Mesendoderm (in vitro differentiated cells): ENCODE measurements around the gene MESP1. TPM values are rescaled to one million over a fixed set of nuclear protein-coding genes. Genes with fewer than 3 reads are reported as not detected.

Experiments used
- DNase-seq: peaks from one replicate; pipeline ENCODE4 v3.0.0; 2013
- H2AK5ac ChIP-seq: 2 replicates; pipeline ENCODE4 v1.6.1; 2013; ENCODE audit warnings: low read length, inconsistent platforms
- H2BK120ac ChIP-seq: 2 replicates; pipeline ENCODE4 v1.6.1; 2013; ENCODE audit warnings: low read depth, mild to moderate bottlenecking, low read length, moderate library complexity, mixed read lengths
- H2BK15ac ChIP-seq: replicated peaks from 2 replicates; pipeline ENCODE4 v1.6.1; 2013; ENCODE audit warnings: low read depth, mild to moderate bottlenecking, moderate library complexity
- H2BK5ac ChIP-seq: 2 replicates; pipeline ENCODE4 v1.6.1; 2013; ENCODE audit warnings: low read length, inconsistent platforms
- H3K18ac ChIP-seq: 2 replicates; pipeline ENCODE4 v1.6.1; 2013; ENCODE audit warnings: mild to moderate bottlenecking, low read length, mixed read lengths
- H3K23ac ChIP-seq: one replicate; pipeline ENCODE4 v1.6.1; 2013; ENCODE audit warnings: low read length
- H3K27ac ChIP-seq: 2 replicates; pipeline ENCODE4 v1.5.1; 2013; ENCODE audit warnings: low read depth, mild to moderate bottlenecking, inconsistent platforms, low read length, moderate library complexity
- H3K27me3 ChIP-seq: 2 replicates; pipeline ENCODE4 v1.6.1; 2013; ENCODE audit warnings: low read length, control low read depth, mild to moderate bottlenecking, inconsistent platforms; ENCODE audit not compliant: insufficient read depth, poor library complexity
- H3K36me3 ChIP-seq: 2 replicates; pipeline ENCODE4 v1.6.1; 2013; ENCODE audit warnings: low read length, inconsistent platforms; ENCODE audit not compliant: control insufficient read depth, insufficient read depth
- H3K4ac ChIP-seq: one replicate; pipeline ENCODE4 v1.6.1; 2013; ENCODE audit warnings: low read depth, mild to moderate bottlenecking, low read length, moderate library complexity
- H3K4me1 ChIP-seq: 2 replicates; pipeline ENCODE4 v1.6.1; 2013; ENCODE audit warnings: low read depth, low read length, inconsistent platforms; ENCODE audit not compliant: control insufficient read depth
- H3K4me2 ChIP-seq: 2 replicates; pipeline ENCODE4 v1.6.1; 2013; ENCODE audit warnings: low read length
- H3K4me3 ChIP-seq: 2 replicates; pipeline ENCODE4 v1.5.1; 2013; ENCODE audit warnings: mild to moderate bottlenecking, low read length
- H3K56ac ChIP-seq: one replicate; pipeline ENCODE4 v1.6.1; 2013; ENCODE audit warnings: low read length
- H3K79me1 ChIP-seq: 2 replicates; pipeline ENCODE4 v1.6.1; 2013; ENCODE audit warnings: low read length, inconsistent platforms
- H3K79me2 ChIP-seq: 2 replicates; pipeline ENCODE4 v1.6.1; 2013; ENCODE audit warnings: mild to moderate bottlenecking, low read length; ENCODE audit not compliant: control insufficient read depth, insufficient read depth
- H3K9ac ChIP-seq: 2 replicates; pipeline ENCODE4 v1.6.1; 2013; ENCODE audit warnings: low read length, inconsistent platforms
- H4K5ac ChIP-seq: one replicate; pipeline ENCODE4 v1.6.1; 2013; ENCODE audit warnings: low read length
- H4K8ac ChIP-seq: one replicate; pipeline ENCODE4 v1.6.1; 2013; ENCODE audit warnings: low read depth, mild to moderate bottlenecking, control low read depth, low read length, moderate library complexity
- WGBS: extraction: QIAGEN DNeasy Blood & Tissue Kit; methylation state at CpG from one replicate; pipeline ENCODE4 v1.1.7; 2013; ENCODE audit warnings: low lambda C conversion rate, missing lambda C conversion rate; ENCODE audit not compliant: insufficient coverage; ENCODE audit errors: extremely low coverage; 5-methylcytosine and 5-hydroxymethylcytosine counted together
- polyA plus RNA-seq, 2 experiments: library from polyadenylated mRNA; stranded (reverse); fragments of 200-250 nt; gene quantifications; one replicate each; pipeline ENCODE4 v1.2.3, GENCODE V29; 2013

MESP1 gene
- polyA plus RNA-seq (2013, experiment 1 of 2) = 0.65 TPM
- 0.43 TPM for polyA plus RNA-seq (2013, experiment 2 of 2)

- Histone ChIP-seq H3K4me3 (peak within 1 kb of the TSS; percentile 53), H3K4me1 (peaks cover 11% of the 10 kb centered on the region), H3K56ac (peak within 1 kb of the TSS; percentile 95), H2BK5ac (peak within 1 kb of the TSS; percentile 38), H4K8ac (no peak within 1 kb of the TSS), H2BK120ac (no peak within 1 kb of the TSS), H3K4me2 (peak within 1 kb of the TSS; percentile 77), H3K9ac (peak within 1 kb of the TSS; percentile 88), H3K79me1 (peaks cover 2% of the 10 kb centered on the region), H4K5ac (no peak within 1 kb of the TSS), H2AK5ac (peak within 1 kb of the TSS; percentile 3), H2BK15ac (no peak within 1 kb of the TSS), H3K23ac (peak within 1 kb of the TSS; percentile 83), H3K18ac (peak within 1 kb of the TSS; percentile 53), H3K79me2 (peaks cover 13% of the 10 kb centered on the region), H3K27ac (no peak within 1 kb of the TSS), H3K36me3 (no peaks in the 10 kb centered on the region), H3K27me3 (peaks cover 8% of the 10 kb centered on the region), H3K4ac (peak within 1 kb of the TSS; percentile 24)
- WGBS = no CpG with 5 or more reads among the region's 114 CpGs
- peak; percentile 95 for DNase-seq
Measured at GRCh38 chr15:89750560-89751542, at the start of gene MESP1. MESP1 (minus strand) TSS chr15:89751249; CDS start chr15:89751231, 18 bp downstream.

DNA sequence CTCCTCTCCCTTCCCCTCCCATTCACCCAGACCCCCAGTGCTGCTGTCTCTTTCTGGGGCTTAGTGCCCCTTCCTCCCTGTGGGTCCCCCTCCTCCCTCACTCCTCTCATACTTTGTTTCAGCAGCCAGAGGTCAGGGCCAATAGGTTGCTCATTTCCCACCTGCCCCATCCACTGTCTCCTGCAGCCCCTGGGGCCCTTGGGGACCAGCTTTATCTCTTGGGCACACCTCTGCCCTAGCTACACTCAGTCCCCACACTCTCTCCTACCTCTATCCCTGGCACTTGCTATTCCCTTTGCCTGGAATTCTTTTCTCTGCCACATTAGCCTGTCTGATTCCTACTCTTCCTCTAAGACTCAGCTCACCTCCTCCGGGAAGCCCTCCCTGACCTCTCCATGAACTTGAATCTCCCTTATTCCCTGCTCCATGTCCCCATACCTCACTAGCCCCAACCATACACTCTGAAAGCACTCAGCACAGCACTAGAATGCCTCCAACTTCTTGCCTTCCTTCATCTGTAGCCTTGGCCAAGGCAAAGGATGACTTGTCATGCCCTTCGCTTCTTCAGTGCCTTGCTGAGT lies 49.0 kb upstream of the MESP1 start:
- Histone ChIP-seq H3K4me2 (no peak overlapping the region), H3K79me2 (no peaks in the 10 kb centered on the region)
- no CpG with 5 or more reads among the region's 2 CpGs for WGBS

GRCh38 chr15:89799011-89799911 lies 48.2 kb upstream of the MESP1 start:
- Histone ChIP-seq H3K9ac (no peak overlapping the region), H3K18ac (no peak overlapping the region), H2BK15ac (no peak overlapping the region), H2BK120ac (no peak overlapping the region), H3K4me1 (no peaks in the 10 kb centered on the region), H3K4ac (no peak overlapping the region), H3K23ac (no peak overlapping the region), H2BK5ac (no peak overlapping the region), H3K79me1 (no peaks in the 10 kb centered on the region), H3K79me2 (no peaks in the 10 kb centered on the region), H4K5ac (no peak overlapping the region), H4K8ac (no peak overlapping the region), H3K4me2 (no peak overlapping the region), H3K27me3 (no peaks in the 10 kb centered on the region), H2AK5ac (no peak overlapping the region), H3K4me3 (no peak overlapping the region), H3K56ac (no peak overlapping the region), H3K27ac (no peak overlapping the region), H3K36me3 (no peaks in the 10 kb centered on the region)
- DNase-seq = no peak
- WGBS = no CpG with 5 or more reads among the region's 20 CpGs

More for the DNA sequence above, 49.0 kb upstream of the MESP1 start:
- Histone ChIP-seq H2AK5ac (no peak overlapping the region), H3K9ac (no peak overlapping the region), H2BK15ac (no peak overlapping the region), H2BK5ac (no peak overlapping the region), H3K4me1 (no peaks in the 10 kb centered on the region), H3K18ac (no peak overlapping the region), H4K8ac (no peak overlapping the region), H3K79me1 (no peaks in the 10 kb centered on the region), H4K5ac (no peak overlapping the region), H2BK120ac (no peak overlapping the region), H3K27me3 (no peaks in the 10 kb centered on the region), H3K4me3 (no peak overlapping the region), H3K4ac (no peak overlapping the region), H3K27ac (no peak overlapping the region), H3K36me3 (no peaks in the 10 kb centered on the region), H3K56ac (no peak overlapping the region), H3K23ac (no peak overlapping the region)
- no peak for DNase-seq

- no peak overlapping the region for H3K56ac ChIP-seq
- H4K5ac ChIP-seq = no peak overlapping the region
- H2BK120ac ChIP-seq = no peak overlapping the region
- H2BK5ac ChIP-seq = no peak overlapping the region
- H3K4me1 ChIP-seq = no peaks in the 10 kb centered on the region
- no peak overlapping the region for H3K27ac ChIP-seq
- WGBS = no CpG with 5 or more reads among the region's 4 CpGs
- H2BK15ac ChIP-seq = no peak overlapping the region
- no peaks in the 10 kb centered on the region for H3K79me1 ChIP-seq
- no peak overlapping the region for H3K23ac ChIP-seq
- no peak overlapping the region for H4K8ac ChIP-seq
- H3K27me3 ChIP-seq = no peaks in the 10 kb centered on the region
- no peaks in the 10 kb centered on the region for H3K79me2 ChIP-seq
- no peak overlapping the region for H3K18ac ChIP-seq
- no peak overlapping the region for H3K4me2 ChIP-seq
- no peaks in the 10 kb centered on the region for H3K36me3 ChIP-seq
- H3K4ac ChIP-seq = no peak overlapping the region
- no peak overlapping the region for H3K9ac ChIP-seq
- no peak overlapping the region for H3K4me3 ChIP-seq
- H2AK5ac ChIP-seq = no peak overlapping the region
- DNase-seq = no peak
Measured at GRCh38 chr15:89797678-89798201, 46.7 kb upstream of the MESP1 start.

- Histone ChIP-seq H3K27ac (no peak overlapping the region), H2BK15ac (no peak overlapping the region), H3K4me2 (no peak overlapping the region), H4K8ac (no peak overlapping the region), H3K4me1 (no peaks in the 10 kb centered on the region), H3K4me3 (no peak overlapping the region), H3K79me2 (no peaks in the 10 kb centered on the region), H3K56ac (no peak overlapping the region), H3K4ac (no peak overlapping the region), H3K27me3 (no peaks in the 10 kb centered on the region), H3K79me1 (no peaks in the 10 kb centered on the region), H3K36me3 (no peaks in the 10 kb centered on the region), H2BK120ac (no peak overlapping the region), H2AK5ac (no peak overlapping the region), H2BK5ac (no peak overlapping the region), H4K5ac (no peak overlapping the region), H3K18ac (no peak overlapping the region), H3K23ac (no peak overlapping the region), H3K9ac (no peak overlapping the region)
- no peak for DNase-seq
Measured at GRCh38 chr15:89795996-89796395, 44.9 kb upstream of the MESP1 start.
